H1 (cell line): ENCODE results near the gene SLMAP. TPM values are rescaled to one million over a fixed set of nuclear protein-coding genes. Genes with fewer than 3 reads are reported as not detected.

Experiments
- CTCF ChIA-PET: fragments of 300-600 bp; sonication (Branson Sonifier 250); formaldehyde crosslinking; loops from one replicate; lab custom pipeline; 2021; ENCODE audit not compliant: partially characterized antibody; lab: Charles Lee
- POLR2A ChIA-PET: fragments of 300-600 bp; sonication (Branson Sonifier 250); formaldehyde crosslinking; loops from one replicate; lab custom pipeline; 2021; ENCODE audit warnings: inconsistent platforms; ENCODE audit not compliant: partially characterized antibody; lab: Charles Lee
- DNase-seq, 2 experiments: peaks; one replicate each; pipeline versions ENCODE4 v3.0.0 to v3.0.0-alpha.2; 2010 to 2022; ENCODE audit warnings: low spot score in 2 of 2, low read depth in 1 of 2, mixed read lengths in 1 of 2
- FAIRE-seq: peaks from 2 replicates; lab custom pipeline; 2011; peaks lifted over from hg19 to GRCh38; lab: Jason Lieb, UNC
- H2AFZ ChIP-seq: 2 replicates; pipeline ENCODE4 v1.8.1; 2012; ENCODE audit warnings: low read length, inconsistent platforms
- H2AK5ac ChIP-seq: 2 replicates; pipeline ENCODE4 v1.6.1; 2013; ENCODE audit warnings: low read depth, low read length
- H2BK120ac ChIP-seq: replicated peaks from 2 replicates; pipeline ENCODE3; 2013; ENCODE audit warnings: low read depth, low read length, inconsistent platforms
- H2BK12ac ChIP-seq: 2 replicates; pipeline ENCODE4 v1.6.1; 2013; ENCODE audit warnings: low read depth, low read length
- H2BK15ac ChIP-seq: 2 replicates; pipeline ENCODE4 v1.6.1; 2013; ENCODE audit warnings: low read length
- H2BK20ac ChIP-seq: 2 replicates; pipeline ENCODE4 v1.6.1; 2013; ENCODE audit warnings: low read length
- H2BK5ac ChIP-seq: 2 replicates; pipeline ENCODE4 v1.6.1; 2013; ENCODE audit warnings: low read depth, low read length
- H3K14ac ChIP-seq: 2 replicates; pipeline ENCODE4 v1.6.1; 2013; ENCODE audit warnings: inconsistent platforms; ENCODE audit not compliant: insufficient read length
- H3K18ac ChIP-seq: 2 replicates; pipeline ENCODE4 v1.6.1; 2013; ENCODE audit warnings: low read length; ENCODE audit errors: extremely low read depth
- H3K23ac ChIP-seq: 2 replicates; pipeline ENCODE4 v1.6.1; 2013; ENCODE audit warnings: inconsistent platforms; ENCODE audit not compliant: insufficient read length
- H3K23me2 ChIP-seq: 2 replicates; pipeline ENCODE4 v1.6.1; 2013; ENCODE audit warnings: low read depth, low read length
- H3K27ac ChIP-seq: 2 replicates; pipeline ENCODE4 v1.6.1; 2011; ENCODE audit warnings: low read depth, low read length, inconsistent platforms
- H3K27me3 ChIP-seq, 4 experiments: replicated peaks in 1 of 4; 1 replicate in 1 of 4; 2 replicates in 3 of 4; pipeline versions ENCODE4 v1.6.1 to v1.8.1; 2011 to 2013; ENCODE audit warnings: low read length in 3 of 4, mild to moderate bottlenecking in 3 of 4, inconsistent platforms in 2 of 4, mixed read lengths in 2 of 4, moderate library complexity in 1 of 4; ENCODE audit not compliant: control insufficient read depth in 3 of 4, insufficient read depth in 3 of 4; ENCODE audit errors: extremely low read depth in 1 of 4
- H3K36me3 ChIP-seq, 4 experiments: 2 replicates each; pipeline versions ENCODE4 v1.6.1 to v1.8.1; 2011 to 2013; ENCODE audit warnings: mild to moderate bottlenecking in 4 of 4, low read length in 3 of 4, moderate library complexity in 2 of 4, control low read depth in 1 of 4, inconsistent platforms in 1 of 4; ENCODE audit not compliant: insufficient read depth in 4 of 4, control insufficient read depth in 2 of 4
- H3K4ac ChIP-seq: replicated peaks from 2 replicates; pipeline ENCODE3; 2013; ENCODE audit warnings: low read length, low read depth, mixed read lengths, inconsistent platforms; ENCODE audit not compliant: insufficient read length
- H3K4me1 ChIP-seq, 4 experiments: replicated peaks in 1 of 4; 1 replicate in 1 of 4; 2 replicates in 3 of 4; pipeline versions ENCODE4 v1.6.1 to v1.8.1; 2011 to 2013; ENCODE audit warnings: low read length in 3 of 4, inconsistent platforms in 2 of 4, mixed read lengths in 1 of 4; ENCODE audit not compliant: insufficient read depth in 4 of 4, control insufficient read depth in 3 of 4
- H3K4me2 ChIP-seq, 2 experiments: 2 replicates each; pipeline versions ENCODE4 v1.6.1 to v1.8.1; 2011 to 2013; ENCODE audit warnings: low read depth in 2 of 2, low read length in 2 of 2, control low read depth in 1 of 2, inconsistent platforms in 1 of 2, mild to moderate bottlenecking in 1 of 2; ENCODE audit not compliant: insufficient read depth in 1 of 2
- H3K4me3 ChIP-seq, 4 experiments: fragments of 200-600, 300-600 bp in 1 of 4; sonication (generic), shearing (Covaris generic), sonication (Bioruptor Twin) in 1 of 4; 2 replicates each; pipeline versions ENCODE4 v1.5.1 to v1.8.1; 2011 to 2016; ENCODE audit warnings: low read length in 4 of 4, low read depth in 3 of 4, control low read depth in 2 of 4, inconsistent platforms in 2 of 4, mild to moderate bottlenecking in 2 of 4, mixed read lengths in 1 of 4, moderate library complexity in 1 of 4; ENCODE audit not compliant: insufficient read depth in 2 of 4; ENCODE audit errors: extremely low read depth in 1 of 4
- H3K56ac ChIP-seq: replicated peaks from 2 replicates; pipeline ENCODE3; 2013; ENCODE audit warnings: low read depth, mild to moderate bottlenecking, mixed read lengths, low read length, inconsistent platforms; ENCODE audit not compliant: insufficient read length
- H3K79me1 ChIP-seq: 2 replicates; pipeline ENCODE4 v1.6.1; 2013; ENCODE audit warnings: low read depth, low read length, control low read depth
- H3K79me2 ChIP-seq, 2 experiments: 2 replicates each; pipeline versions ENCODE4 v1.6.1 to v1.8.1; 2012 to 2013; ENCODE audit warnings: low read length in 2 of 2, mild to moderate bottlenecking in 2 of 2, inconsistent platforms in 1 of 2; ENCODE audit not compliant: insufficient read depth in 2 of 2, control insufficient read depth in 1 of 2
- H3K9ac ChIP-seq, 4 experiments: replicated peaks in 1 of 4; 1 replicate in 1 of 4; 2 replicates in 3 of 4; pipeline versions ENCODE4 v1.6.1 to v1.8.1; 2011 to 2013; ENCODE audit warnings: low read depth in 3 of 4, low read length in 3 of 4, control low read depth in 2 of 4, mild to moderate bottlenecking in 2 of 4, moderate library complexity in 2 of 4, inconsistent platforms in 1 of 4; ENCODE audit errors: extremely low read depth in 1 of 4
- H3K9me3 ChIP-seq, 2 experiments: 2 replicates each; pipeline versions ENCODE4 v1.6.1 to v1.8.1; 2012 to 2013; ENCODE audit warnings: mild to moderate bottlenecking in 2 of 2, moderate library complexity in 2 of 2, control low read depth in 1 of 2, inconsistent platforms in 1 of 2, low read depth in 1 of 2, low read length in 1 of 2, mixed read lengths in 1 of 2; ENCODE audit not compliant: insufficient read depth in 2 of 2
- H4K20me1 ChIP-seq, 2 experiments: replicated peaks in 1 of 2; 2 replicates each; pipeline versions ENCODE3 to v1.8.1; 2011 to 2013; ENCODE audit warnings: inconsistent platforms in 2 of 2, low read length in 2 of 2, mild to moderate bottlenecking in 1 of 2; ENCODE audit not compliant: insufficient read depth in 2 of 2, control insufficient read depth in 1 of 2
- H4K5ac ChIP-seq: 2 replicates; pipeline ENCODE4 v1.6.1; 2013; ENCODE audit warnings: low read length, low read depth, mixed read lengths, inconsistent platforms; ENCODE audit not compliant: insufficient read length
- H4K8ac ChIP-seq: 2 replicates; pipeline ENCODE4 v1.8.0; 2013; ENCODE audit warnings: mild to moderate bottlenecking, moderate library complexity, low read length, inconsistent platforms; ENCODE audit not compliant: insufficient read depth; ENCODE audit errors: extremely low read depth
- H4K91ac ChIP-seq: replicated peaks from 2 replicates; pipeline ENCODE3; 2013; ENCODE audit warnings: low read length, mixed read lengths, inconsistent platforms; ENCODE audit not compliant: insufficient read length
- ASH2L ChIP-seq: fragments of 200-600, 300-600 bp; sonication (generic); IDR thresholded peaks from one replicate; pipeline ENCODE4 v1.7.1; 2017; ENCODE audit warnings: low read length
- EP300 ChIP-seq, 2 experiments: IDR thresholded peaks; 1 replicate in 1 of 2; 2 replicates in 1 of 2; pipeline ENCODE4 v1.6.1; 2011 to 2012; ENCODE audit warnings: low read depth in 2 of 2, low read length in 2 of 2, mild to moderate bottlenecking in 2 of 2, borderline replicate concordance in 1 of 2, inconsistent platforms in 1 of 2, moderate library complexity in 1 of 2
- HDAC2 ChIP-seq, 2 experiments: fragments of 300-600 bp in 1 of 2; sonication (generic) in 1 of 2; IDR thresholded peaks; 2 replicates each; pipeline ENCODE4 v1.6.1; 2011 to 2012; ENCODE audit warnings: low read depth in 2 of 2, low read length in 2 of 2, mild to moderate bottlenecking in 2 of 2, moderate library complexity in 2 of 2, borderline replicate concordance in 1 of 2, inconsistent platforms in 1 of 2
- JUN ChIP-seq: IDR thresholded peaks from 2 replicates; pipeline ENCODE4 v1.6.1; 2011; ENCODE audit warnings: low read depth, mild to moderate bottlenecking, improper control_type of control experiment, low read length
- KDM5A ChIP-seq: fragments of 200-600 bp; IDR thresholded peaks from 2 replicates; pipeline ENCODE4 v1.7.1; 2012; ENCODE audit warnings: mild to moderate bottlenecking, low read length, inconsistent platforms, mixed read lengths
- MAFK ChIP-seq: IDR thresholded peaks from 2 replicates; pipeline ENCODE4 v1.6.1; 2012; ENCODE audit warnings: low read depth, mild to moderate bottlenecking, improper control_type of control experiment, low read length
- POLR2AphosphoS5 ChIP-seq: IDR thresholded peaks from 2 replicates; pipeline ENCODE4 v1.6.1; 2011; ENCODE audit warnings: low read depth, low read length
- RNF2 ChIP-seq: fragments of 200-900, 300-1000 bp; sonication (generic); IDR thresholded peaks from 2 replicates; pipeline ENCODE4 v1.7.1; 2016; ENCODE audit warnings: borderline replicate concordance, low read depth, mild to moderate bottlenecking, antibody characterized with exemption, low read length; ENCODE audit not compliant: poor library complexity, severe bottlenecking; ENCODE audit errors: missing control alignments
- SP4 ChIP-seq: IDR thresholded peaks from 2 replicates; pipeline ENCODE4 v1.6.1; 2012; ENCODE audit warnings: low read length, inconsistent platforms
- TBP ChIP-seq: IDR thresholded peaks from 2 replicates; pipeline ENCODE4 v1.6.1; 2011; ENCODE audit warnings: low read depth, low read length, improper control_type of control experiment
- TCF12 ChIP-seq: IDR thresholded peaks from 2 replicates; pipeline ENCODE4 v1.6.1; 2011; ENCODE audit warnings: low read depth, mild to moderate bottlenecking, low read length
- WGBS, 2 experiments: shearing (Covaris generic) in 1 of 2; methylation state at CpG; one replicate each; pipeline versions ENCODE4 v1.1.6 to v1.1.7; 2013 to 2015; ENCODE audit warnings: low lambda C conversion rate in 2 of 2, mixed read lengths in 2 of 2, inconsistent platforms in 1 of 2, low coverage in 1 of 2, missing lambda C conversion rate in 1 of 2; ENCODE audit not compliant: insufficient replicate concordance in 2 of 2, insufficient coverage in 1 of 2, insufficient read length in 1 of 2; ENCODE audit errors: extremely low coverage in 1 of 2, missing lambda C conversion rate in 1 of 2; 5-methylcytosine and 5-hydroxymethylcytosine counted together
- polyA plus RNA-seq, 7 experiments: library from polyadenylated mRNA; depleted of rRNA in 3 of 7; stranded (reverse) in 5 of 7; unstranded in 2 of 7; fragments of >200 nt in 5 of 7; fragments of 200-250 nt in 2 of 7; gene quantifications; 1 replicate in 5 of 7; 2 replicates in 1 of 7; 4 replicates in 1 of 7; pipeline versions ENCODE4 v1.2.1 to v1.2.3, GENCODE V29; 2011 to 2013; ENCODE audit warnings: missing spikeins in 2 of 7, mixed read lengths in 2 of 7
- total RNA-seq: library from RNA; stranded (reverse); fragmentation: NEBNext Ultra II Directional; extraction: Animal tissue kit (Norgen Biotek cat#: 25700); gene quantifications from 2 replicates; pipeline ENCODE4 v1.2.1, GENCODE V29; 2021
- TF ChIP-seq, protein P1 (sequence below): IDR thresholded peaks from 2 replicates; pipeline ENCODE4 v1.6.1; 2012; ENCODE audit warnings: inconsistent platforms

Gene SLMAP
- total and polyA plus RNA-seq, 2 of the 8 experiments (the other 6 are each of a cell fraction or from before 2014, with no cell fraction given), result 13.6 to 70.4 TPM

GRCh38 chr3:57809609-57809968, 53.5 kb downstream of the SLMAP start:
- Histone ChIP-seq H2BK12ac (0 out of 2 replicates have a peak overlapping the region, but pooled peaks have one; percentile 44), H4K91ac (no peak overlapping the region), H4K5ac (no peak overlapping the region), H2BK20ac (no peak overlapping the region), H3K23ac (no peak overlapping the region), H3K79me1 (peaks cover 4% of the 10 kb centered on the region), H3K9me3 (no peaks in the 10 kb centered on the region), H3K4me2 (no peak overlapping the region), H3K56ac (no peak overlapping the region), H2BK120ac (no peak overlapping the region), H3K23me2 (no peaks in the 10 kb centered on the region), H2BK5ac (no peak overlapping the region; the same call in 1 of the 2 replicates), H3K9ac (no peak overlapping the region), H3K4ac (no peak overlapping the region), H3K36me3 (no peaks in the 10 kb centered on the region), H3K79me2 (peaks cover 0 to 95% of the 10 kb centered on the region in 2 experiments; a peak in 2 of 4 replicates), H3K27ac (no peak overlapping the region), H2AFZ (no peak overlapping the region), H3K14ac (no peak overlapping the region), H3K27me3 (no peaks in the 10 kb centered on the region), H4K8ac (no peak overlapping the region), H2BK15ac (no peak overlapping the region; the same call in 1 of the 2 replicates), H3K18ac (no peak overlapping the region), H2AK5ac (no peak overlapping the region; the same call in 1 of the 2 replicates), H4K20me1 (peaks cover 4 to 12% of the 10 kb centered on the region in 2 experiments), H3K4me3 (no peak overlapping the region), H3K4me1 (peaks cover under 1 to 11% (median 6%) of the 10 kb centered on the region in 4 experiments; a peak in 6 of 7 replicates)
- ChIA-PET POLR2A (interaction anchor here (1.8 kb wide), 1 partner anchor 10 kb away, joined by 8 read pairs; no protein-coding TSS in a partner anchor), CTCF (interaction anchor here (0.6 kb wide), 1 partner anchor 47 kb away, joined by 3 read pairs; no protein-coding TSS in a partner anchor)
- no peak for DNase-seq
- no peak for FAIRE-seq
- WGBS, 2 experiments, result 83% methylated on average over 5 of the region's 5 CpGs; no CpG with 5 or more reads in 1 of the 2 experiments
- no peak for TF ChIP-seq SP4
- no peak for TF ChIP-seq POLR2AphosphoS5
- TF ChIP-seq EP300 (IDR thresholded peaks at IDR 0.05; ENCODE audit: borderline replicate concordance in 1 of 2, low read depth in 2 of 2, low read length in 2 of 2), result no peak
- no peak for TF ChIP-seq JUN
- TF ChIP-seq TCF12, result no peak
- no peak for TF ChIP-seq TBP
- no peak for TF ChIP-seq MAFK
- no peak for TF ChIP-seq HDAC2 (IDR thresholded peaks at IDR 0.05; ENCODE audit: borderline replicate concordance in 1 of 2, low read depth in 2 of 2, low read length in 2 of 2)
- TF ChIP-seq KDM5A, result no peak
- TF ChIP-seq, protein P1, sequence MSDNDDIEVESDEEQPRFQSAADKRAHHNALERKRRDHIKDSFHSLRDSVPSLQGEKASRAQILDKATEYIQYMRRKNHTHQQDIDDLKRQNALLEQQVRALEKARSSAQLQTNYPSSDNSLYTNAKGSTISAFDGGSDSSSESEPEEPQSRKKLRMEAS, result no peak
- TF ChIP-seq RNF2, result no peak
- TF ChIP-seq ASH2L, result no peak
